K562 (cell line): ENCODE data around the gene HSPA1L. TPM values are rescaled to one million over a fixed set of nuclear protein-coding genes. Genes with fewer than 3 reads are reported as not detected.

ENCODE experiments used
- BDP1 ChIP-seq: IDR thresholded peaks from 3 replicates; pipeline ENCODE4 v1.6.1; 2011; ENCODE audit not compliant: insufficient read length, insufficient read depth
- CBX2 ChIP-seq: fragments of 200-600 bp; sonication (generic); IDR thresholded peaks from one replicate; pipeline ENCODE4 v1.6.1; 2012; ENCODE audit warnings: mild to moderate bottlenecking, low read length, inconsistent platforms; ENCODE audit not compliant: insufficient read depth, poor library complexity, severe bottlenecking
- CBX5 ChIP-seq: IDR thresholded peaks from 2 replicates; pipeline ENCODE4 v1.6.1; 2014; ENCODE audit warnings: low read depth, borderline replicate concordance
- ELF4 ChIP-seq: fragments of 450-650 bp; formaldehyde crosslinking; IDR thresholded peaks from 2 replicates; pipeline ENCODE4 v1.4.0; 2022; ENCODE audit warnings: missing genetic modification characterization
- HCFC1 ChIP-seq: IDR thresholded peaks from 2 replicates; pipeline ENCODE4 v1.6.1; 2012; ENCODE audit warnings: low read depth, low read length, improper control_type of control experiment
- HDAC8 ChIP-seq: fragments of 450-650 bp; IDR thresholded peaks from 2 replicates; pipeline ENCODE4 v1.6.1; 2016; ENCODE audit warnings: mild to moderate bottlenecking, missing genetic modification characterization, moderate library complexity, missing compliant biosample characterization
- KLF13 ChIP-seq: fragments of 450-650 bp; IDR thresholded peaks from 2 replicates; pipeline ENCODE4 v1.6.1; 2016; ENCODE audit warnings: missing genetic modification characterization, low read depth, mild to moderate bottlenecking, missing compliant biosample characterization, moderate library complexity, borderline replicate concordance
- LCOR ChIP-seq: sonication (generic); formaldehyde crosslinking; IDR thresholded peaks from 2 replicates; pipeline ENCODE4 v1.8.0; 2022; ENCODE audit warnings: mild to moderate bottlenecking, missing genetic modification reagents
- MTA1 ChIP-seq: fragments of 450-650 bp; IDR thresholded peaks from 2 replicates; pipeline ENCODE4 v1.6.1; 2017; ENCODE audit warnings: borderline replicate concordance
- PHTF2 ChIP-seq: fragments of 250-450 bp; sonication (Bioruptor Pico); IDR thresholded peaks from 2 replicates; pipeline ENCODE4 v1.5.0; 2021; ENCODE audit warnings: mild to moderate bottlenecking
- PTRF ChIP-seq: fragments of 450-650 bp; IDR thresholded peaks from 2 replicates; pipeline ENCODE4 v1.6.1; 2016; ENCODE audit warnings: mild to moderate bottlenecking, missing genetic modification characterization, missing compliant biosample characterization
- RBM25 ChIP-seq: fragments of 200-400 bp; formaldehyde crosslinking; IDR thresholded peaks from 2 replicates; pipeline ENCODE4 v1.6.1; 2018; ENCODE audit warnings: low read length, low read depth, moderate library complexity; ENCODE audit not compliant: severe bottlenecking
- SAP30 ChIP-seq: fragments of 200-600 bp; sonication (generic); IDR thresholded peaks from 2 replicates; pipeline ENCODE4 v1.6.1; 2012; ENCODE audit warnings: borderline replicate concordance, low read depth, mild to moderate bottlenecking, moderate library complexity, low read length, control low read depth, inconsistent platforms; ENCODE audit not compliant: insufficient read depth, poor library complexity, severe bottlenecking
- SNRNP70 ChIP-seq: fragments of 200-400 bp; formaldehyde crosslinking; optimal IDR thresholded peaks from 2 replicates; pipeline ENCODE3; 2017; ENCODE audit warnings: low read depth, low read length
- SRSF3 ChIP-seq: fragments of 200-400 bp; formaldehyde crosslinking; IDR thresholded peaks from 2 replicates; pipeline ENCODE4 v1.6.1; 2016; ENCODE audit warnings: mild to moderate bottlenecking, low read length, moderate library complexity; ENCODE audit not compliant: insufficient read depth
- TEAD4 ChIP-seq, 2 experiments: sonication (generic) in 1 of 2; formaldehyde crosslinking in 1 of 2; IDR thresholded peaks; 2 replicates each; pipeline versions ENCODE4 v1.6.1 to v1.8.0; 2012 to 2022; ENCODE audit warnings: borderline replicate concordance in 1 of 2, inconsistent platforms in 1 of 2, low read length in 1 of 2, mild to moderate bottlenecking in 1 of 2, missing genetic modification reagents in 1 of 2
- XRCC5 ChIP-seq: fragments of 200-400 bp; formaldehyde crosslinking; IDR thresholded peaks from 2 replicates; pipeline ENCODE4 v1.6.1; 2017; ENCODE audit warnings: low read depth, mild to moderate bottlenecking, low read length
- ZBTB9 ChIP-seq: fragments of 450-650 bp; formaldehyde crosslinking; IDR thresholded peaks from 2 replicates; pipeline ENCODE4 v1.4.0; 2020; ENCODE audit warnings: mild to moderate bottlenecking, moderate library complexity
- ZFP1 ChIP-seq: fragments of 450-650 bp; formaldehyde crosslinking; IDR thresholded peaks from 2 replicates; pipeline ENCODE4 v1.4.0; 2020; ENCODE audit warnings: mild to moderate bottlenecking, mixed read lengths
- ZNF24 ChIP-seq: fragments of 450-650 bp; IDR thresholded peaks from 2 replicates; pipeline ENCODE4 v1.6.1; 2016
- ZNF583 ChIP-seq: fragments of 250-450 bp; sonication (Bioruptor Pico); IDR thresholded peaks from 2 replicates; pipeline ENCODE4 v1.4.0; 2020
- ZNF644 ChIP-seq: fragments of 200-800 bp; sonication (Bioruptor generic); IDR thresholded peaks from 2 replicates; pipeline ENCODE4 v1.6.1; 2016; ENCODE audit warnings: low read depth, missing genetic modification characterization, missing compliant biosample characterization
- polyA plus RNA-seq, 8 experiments: library from polyadenylated mRNA; depleted of rRNA in 4 of 8; stranded (reverse) in 5 of 8; unstranded in 3 of 8; fragments of >200 nt; fragmentation: Nextera tagmentation in 2 of 8; fragmentation: Illumina TruSeq in 1 of 8; extraction: Ambion mirVana in 2 of 8; extraction: Trizol in 1 of 8; gene quantifications; 2 replicates each; pipeline versions ENCODE4 v1.2.1 to v1.2.3, GENCODE V29; 2011 to 2014; ENCODE audit warnings: inconsistent platforms in 1 of 8, missing spikeins in 1 of 8
- total RNA-seq, 7 experiments: library from RNA; depleted of rRNA in 6 of 7; stranded (reverse); fragments of >200 nt in 6 of 7; fragmentation: Illumina TruSeq in 2 of 7; extraction: Trizol in 2 of 7; gene quantifications; 2 replicates each; pipeline versions ENCODE4 v1.2.1 to v1.2.3, GENCODE V29; 2011 to 2021; ENCODE audit warnings: low replicate concordance in 1 of 7
- TF ChIP-seq, protein P1 (sequence below): sonication (generic); formaldehyde crosslinking; IDR thresholded peaks from 2 replicates; pipeline ENCODE4 v1.8.0; 2023; ENCODE audit warnings: mild to moderate bottlenecking, missing genetic modification reagents
- TF ChIP-seq, protein P2 (sequence below): fragments of 250-450 bp; sonication (Bioruptor Pico); IDR thresholded peaks from 2 replicates; pipeline ENCODE4 v1.4.0; 2020; ENCODE audit warnings: mild to moderate bottlenecking

HSPA1L gene
- total and polyA plus RNA-seq, 9 of the 15 experiments (the other 6 are each of a cell fraction or from before 2014, with no cell fraction given), result 0.14 to 2.1 (median 1.3) TPM

DNA sequence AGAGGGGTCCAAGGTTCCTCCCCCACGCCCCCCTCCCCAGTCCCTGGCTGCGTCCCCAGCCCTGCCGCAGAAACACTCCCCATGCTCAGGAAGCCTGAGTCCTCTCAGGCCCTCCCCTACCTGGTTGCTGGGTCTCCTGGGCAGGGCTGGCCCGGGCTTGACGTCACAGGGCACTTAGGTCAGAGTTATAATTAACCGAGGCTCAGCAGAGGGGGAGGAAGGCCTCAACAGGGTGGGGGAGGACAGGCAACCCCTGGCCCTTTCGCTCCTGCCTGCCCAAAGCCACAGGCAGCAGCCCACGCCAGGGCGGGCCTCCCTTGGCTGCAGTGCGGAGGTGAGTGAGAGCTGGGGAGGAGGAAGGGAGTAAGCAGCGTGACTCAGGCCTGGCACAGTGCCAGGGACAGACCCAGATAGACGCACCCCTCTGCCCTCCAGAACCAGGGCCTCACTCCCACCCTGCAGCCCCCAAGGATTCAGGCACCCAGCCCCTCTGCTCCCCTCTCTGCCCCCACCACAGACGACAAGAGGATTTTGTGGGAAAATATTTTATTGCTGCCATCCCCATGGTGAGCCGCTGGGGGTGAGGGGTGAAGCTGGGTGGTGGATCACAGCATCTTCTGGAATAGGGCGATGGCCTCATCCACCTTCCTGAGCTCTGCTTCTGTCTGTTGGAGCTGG, 38.0 kb downstream of the HSPA1L start, which contains the start of gene VWA7 (continued):
- TF ChIP-seq RBM25 (no peak), HCFC1 (peak; percentile 52; the same call in 1 of the 2 replicates), SRSF3 (no peak), ZNF644 (tag) (peak; percentile 38; the same call in 1 of the 2 replicates), HDAC8 (peak; percentile 80; the same call in 1 of the 2 replicates), ELF4 (CRISPR knock-in tag) (peak; percentile 73; the same call in 1 of the 2 replicates), SNRNP70 (peak; percentile 78), CBX2 (no peak), PTRF (tag) (no peak), MTA1 (peak; percentile 92), PHTF2 (peak; percentile 32; the same call in 1 of the 2 replicates), KLF13 (tag) (peak; percentile 54; the same call in 1 of the 2 replicates), SAP30 (no peak), XRCC5 (peak; percentile 99), BDP1 (no peak), TEAD4 (IDR thresholded peaks at IDR 0.05; ENCODE audit: low read length) (peak; percentile 86), TEAD4 (CRISPR knock-in tag; IDR thresholded peaks at IDR 0.05; ENCODE audit: borderline replicate concordance) (no peak), ZNF583 (peak; percentile 86; the same call in 1 of the 2 replicates), ZFP1 (no peak), ZNF24 (0 out of 2 replicates have a peak, but pooled peaks have one; percentile 29), CBX5 (peak; percentile 66; the same call in 1 of the 2 replicates), LCOR (CRISPR knock-in tag) (peak; percentile 98), ZBTB9 (CRISPR knock-in tag) (peak; percentile 95)
- TF ChIP-seq, protein P1, sequence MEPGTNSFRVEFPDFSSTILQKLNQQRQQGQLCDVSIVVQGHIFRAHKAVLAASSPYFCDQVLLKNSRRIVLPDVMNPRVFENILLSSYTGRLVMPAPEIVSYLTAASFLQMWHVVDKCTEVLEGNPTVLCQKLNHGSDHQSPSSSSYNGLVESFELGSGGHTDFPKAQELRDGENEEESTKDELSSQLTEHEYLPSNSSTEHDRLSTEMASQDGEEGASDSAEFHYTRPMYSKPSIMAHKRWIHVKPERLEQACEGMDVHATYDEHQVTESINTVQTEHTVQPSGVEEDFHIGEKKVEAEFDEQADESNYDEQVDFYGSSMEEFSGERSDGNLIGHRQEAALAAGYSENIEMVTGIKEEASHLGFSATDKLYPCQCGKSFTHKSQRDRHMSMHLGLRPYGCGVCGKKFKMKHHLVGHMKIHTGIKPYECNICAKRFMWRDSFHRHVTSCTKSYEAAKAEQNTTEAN (CRISPR knock-in tag), result peak; percentile 66; the same call in 1 of the 2 replicates
- TF ChIP-seq, protein P2, sequence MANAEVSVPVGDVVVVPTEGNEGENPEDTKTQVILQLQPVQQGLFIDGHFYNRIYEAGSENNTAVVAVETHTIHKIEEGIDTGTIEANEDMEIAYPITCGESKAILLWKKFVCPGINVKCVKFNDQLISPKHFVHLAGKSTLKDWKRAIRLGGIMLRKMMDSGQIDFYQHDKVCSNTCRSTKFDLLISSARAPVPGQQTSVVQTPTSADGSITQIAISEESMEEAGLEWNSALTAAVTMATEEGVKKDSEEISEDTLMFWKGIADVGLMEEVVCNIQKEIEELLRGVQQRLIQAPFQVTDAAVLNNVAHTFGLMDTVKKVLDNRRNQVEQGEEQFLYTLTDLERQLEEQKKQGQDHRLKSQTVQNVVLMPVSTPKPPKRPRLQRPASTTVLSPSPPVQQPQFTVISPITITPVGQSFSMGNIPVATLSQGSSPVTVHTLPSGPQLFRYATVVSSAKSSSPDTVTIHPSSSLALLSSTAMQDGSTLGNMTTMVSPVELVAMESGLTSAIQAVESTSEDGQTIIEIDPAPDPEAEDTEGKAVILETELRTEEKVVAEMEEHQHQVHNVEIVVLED (CRISPR knock-in tag), result 0 out of 2 replicates have a peak, but pooled peaks have one; percentile 42
